ENCODE data around the gene UNC13B.

The UNC13B gene

DNA sequence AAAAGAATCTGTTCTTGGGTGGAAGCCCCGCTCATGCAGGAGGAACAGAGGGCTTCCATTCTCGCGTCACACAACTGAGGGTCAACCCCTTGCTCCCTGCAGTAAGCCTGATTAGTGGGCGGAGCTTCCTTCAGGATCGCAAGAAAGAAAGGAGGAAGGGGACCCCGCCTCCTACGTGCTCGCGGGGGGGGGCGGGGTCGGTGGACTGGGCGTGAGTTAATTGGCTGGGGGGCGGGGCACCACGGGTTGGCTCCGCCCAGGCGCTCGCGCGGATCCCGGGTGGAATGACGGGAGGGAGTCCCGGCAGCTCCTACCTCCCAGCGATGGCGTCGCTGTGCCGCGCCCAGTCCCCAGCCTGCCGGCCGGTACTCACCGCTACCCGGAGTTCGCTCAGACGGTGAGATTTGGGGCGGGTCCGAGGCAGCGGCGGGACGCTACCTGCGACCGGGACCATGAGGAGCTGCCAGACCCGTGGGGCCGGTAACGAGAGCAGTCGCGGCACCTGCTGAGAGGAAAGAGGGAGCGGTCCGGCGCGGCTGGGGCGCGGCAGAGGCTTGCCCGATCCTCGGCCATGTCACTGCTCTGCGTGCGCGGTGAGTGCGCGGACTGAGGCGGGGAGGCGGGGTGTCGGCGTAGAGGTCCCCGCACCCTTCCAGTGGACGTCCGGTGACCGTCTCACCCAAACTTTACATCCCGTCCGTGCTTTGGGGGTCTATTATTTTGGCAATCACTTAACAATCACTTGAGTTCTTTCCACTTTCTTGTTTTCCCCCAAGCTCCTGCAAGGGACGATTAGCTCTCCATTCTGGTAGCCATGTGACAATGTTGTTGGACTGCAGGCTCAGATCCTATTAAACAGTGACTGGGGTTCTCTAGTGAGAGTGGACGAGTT, at the start of gene UNC13B:
UNC13B (plus strand) TSS at position 297 of the 892 bp plus-strand sequence; CDS start at position 572, 275 bp downstream.
- H3K9me3 ChIP-seq (ENCODE audit: insufficient read depth, low read length), result peaks cover 10% of the 10 kb centered on the region; the same call in 1 of the 2 replicates
- H3K4me1 ChIP-seq (ENCODE audit: insufficient read depth, insufficient read length), result no peaks in the 10 kb centered on the region
- peak within 1 kb of the TSS; percentile 94 for H3K4me3 ChIP-seq (ENCODE audit: insufficient read length, low read depth)
- TF ChIP-seq YY1 (IDR thresholded peaks at IDR 0.05; ENCODE audit: insufficient read depth, insufficient read length) (peak; percentile 48), SUZ12 (IDR thresholded peaks at IDR 0.05; ENCODE audit: extremely low read depth, insufficient read depth, insufficient read length) (no peak)
- peaks cover 5% of the 10 kb centered on the region for H3K27me3 ChIP-seq (ENCODE audit: insufficient read depth, insufficient read length)
- peak; percentile 94 for DNase-seq (ENCODE audit: low read depth, low spot score)
- H3K36me3 ChIP-seq (ENCODE audit: insufficient read depth, insufficient read length, low read length), result no peaks in the 10 kb centered on the region
- peak within 1 kb of the TSS; percentile 94 for H3K9ac ChIP-seq (ENCODE audit: insufficient read length, low read depth)

DNA sequence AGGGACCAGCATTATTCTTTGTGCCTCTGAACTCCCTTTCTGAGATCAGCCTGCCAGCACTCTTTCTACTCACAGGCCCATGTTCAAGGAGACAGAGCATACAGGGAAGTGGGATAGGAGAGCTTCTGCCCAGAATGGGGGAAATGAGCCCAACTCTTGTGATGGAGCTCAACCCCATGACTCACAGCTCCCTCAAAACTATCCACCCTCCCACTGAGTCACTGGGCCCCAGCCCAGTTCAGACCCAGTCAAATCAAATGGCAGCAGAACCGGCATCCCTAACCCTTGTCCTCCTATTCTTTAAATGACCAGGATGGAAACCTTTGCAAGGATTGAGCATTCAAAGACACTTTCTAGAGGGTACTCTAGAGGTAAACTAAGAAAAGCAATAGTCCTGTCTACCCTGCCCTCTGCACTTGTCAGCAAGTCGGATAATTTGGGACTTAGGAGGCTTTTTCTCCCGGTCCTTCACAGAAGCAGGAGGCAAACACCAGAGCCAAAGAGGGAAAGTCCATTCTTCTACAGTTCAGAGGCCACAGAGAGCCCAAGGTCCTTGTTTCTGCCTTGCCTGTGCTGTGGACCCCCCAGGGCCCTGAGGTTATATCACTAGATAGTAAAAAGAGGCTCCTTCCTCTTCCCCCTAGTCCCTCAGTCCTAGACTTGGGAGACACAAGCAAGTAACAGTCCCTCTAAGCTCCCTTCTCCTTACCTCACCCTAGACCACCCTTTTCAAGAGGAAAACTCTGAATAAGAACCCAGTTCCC, 49.4 kb upstream of the UNC13B start:
- no peaks in the 10 kb centered on the region for H3K27me3 ChIP-seq (ENCODE audit: insufficient read depth, insufficient read length)
- TF ChIP-seq ZNF274 (IDR thresholded peaks at IDR 0.05; ENCODE audit: low read depth, low read length), result no peak
- TF ChIP-seq SUZ12 (IDR thresholded peaks at IDR 0.05; ENCODE audit: extremely low read depth, insufficient read depth, insufficient read length), result no peak
- no peak for TF ChIP-seq YY1 (IDR thresholded peaks at IDR 0.05; ENCODE audit: insufficient read depth, insufficient read length)
- H3K4me1 ChIP-seq (ENCODE audit: insufficient read depth, insufficient read length), result peaks cover 22% of the 10 kb centered on the region
- H3K4me3 ChIP-seq (ENCODE audit: insufficient read length, low read depth), result no peak overlapping the region
- H3K9me3 ChIP-seq (ENCODE audit: insufficient read depth, low read length), result no peaks in the 10 kb centered on the region
- H3K9ac ChIP-seq (ENCODE audit: insufficient read length, low read depth), result peak overlapping the region; percentile 36
- peaks cover 14% of the 10 kb centered on the region for H3K36me3 ChIP-seq (ENCODE audit: insufficient read depth, insufficient read length, low read length)
- DNase-seq (ENCODE audit: low read depth, low spot score), result no peak

DNA sequence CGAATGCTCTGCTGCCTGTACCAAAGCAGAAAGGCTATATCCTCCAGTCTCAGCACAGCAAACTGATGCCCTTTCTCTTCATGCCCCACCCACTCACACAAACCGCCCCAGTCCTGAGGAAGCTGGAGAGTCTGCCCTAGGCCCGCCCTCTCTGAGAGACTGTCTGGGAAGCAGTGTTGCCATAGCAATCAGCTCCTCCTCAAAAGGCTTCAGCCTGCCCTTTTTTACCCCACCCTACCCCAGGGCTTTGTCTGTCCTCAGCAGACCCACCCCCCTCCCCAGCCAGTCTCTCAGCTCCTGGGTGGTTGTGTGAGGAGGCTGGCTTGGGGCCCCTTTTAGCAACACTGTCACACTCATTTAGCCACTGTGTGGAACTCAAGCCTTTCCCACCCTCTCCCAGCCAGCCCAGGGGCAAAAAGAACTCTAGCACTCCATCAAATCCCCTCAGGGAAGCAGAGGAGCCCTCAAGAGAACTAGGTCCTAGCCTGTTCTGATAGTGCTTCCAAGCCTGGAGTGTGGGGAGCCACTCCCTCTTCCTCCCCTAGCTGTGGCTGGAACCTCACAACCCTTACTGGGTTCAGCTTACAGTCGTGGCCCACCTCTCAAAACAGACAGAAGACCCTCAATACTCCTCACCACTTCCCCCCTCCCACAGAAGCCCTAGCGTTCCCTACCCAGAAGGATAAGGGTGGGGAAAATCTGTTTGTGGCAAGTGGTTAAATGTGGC, 47.5 kb upstream of the UNC13B start:
- Histone ChIP-seq H3K4me3 (ENCODE audit: insufficient read length, low read depth) (peak overlapping the region; percentile 85), H3K9ac (ENCODE audit: insufficient read length, low read depth) (peak overlapping the region; percentile 81), H3K36me3 (ENCODE audit: insufficient read depth, insufficient read length, low read length) (no peaks in the 10 kb centered on the region), H3K9me3 (ENCODE audit: insufficient read depth, low read length) (no peaks in the 10 kb centered on the region), H3K4me1 (ENCODE audit: insufficient read depth, insufficient read length) (peaks cover 22% of the 10 kb centered on the region), H3K27me3 (ENCODE audit: insufficient read depth, insufficient read length) (no peaks in the 10 kb centered on the region)
- TF ChIP-seq ZNF274 (IDR thresholded peaks at IDR 0.05; ENCODE audit: low read depth, low read length), result no peak
- no peak for TF ChIP-seq YY1 (IDR thresholded peaks at IDR 0.05; ENCODE audit: insufficient read depth, insufficient read length)
- TF ChIP-seq SUZ12 (IDR thresholded peaks at IDR 0.05; ENCODE audit: extremely low read depth, insufficient read depth, insufficient read length), result no peak
- DNase-seq (ENCODE audit: low read depth, low spot score), result peak; percentile 94

DNA sequence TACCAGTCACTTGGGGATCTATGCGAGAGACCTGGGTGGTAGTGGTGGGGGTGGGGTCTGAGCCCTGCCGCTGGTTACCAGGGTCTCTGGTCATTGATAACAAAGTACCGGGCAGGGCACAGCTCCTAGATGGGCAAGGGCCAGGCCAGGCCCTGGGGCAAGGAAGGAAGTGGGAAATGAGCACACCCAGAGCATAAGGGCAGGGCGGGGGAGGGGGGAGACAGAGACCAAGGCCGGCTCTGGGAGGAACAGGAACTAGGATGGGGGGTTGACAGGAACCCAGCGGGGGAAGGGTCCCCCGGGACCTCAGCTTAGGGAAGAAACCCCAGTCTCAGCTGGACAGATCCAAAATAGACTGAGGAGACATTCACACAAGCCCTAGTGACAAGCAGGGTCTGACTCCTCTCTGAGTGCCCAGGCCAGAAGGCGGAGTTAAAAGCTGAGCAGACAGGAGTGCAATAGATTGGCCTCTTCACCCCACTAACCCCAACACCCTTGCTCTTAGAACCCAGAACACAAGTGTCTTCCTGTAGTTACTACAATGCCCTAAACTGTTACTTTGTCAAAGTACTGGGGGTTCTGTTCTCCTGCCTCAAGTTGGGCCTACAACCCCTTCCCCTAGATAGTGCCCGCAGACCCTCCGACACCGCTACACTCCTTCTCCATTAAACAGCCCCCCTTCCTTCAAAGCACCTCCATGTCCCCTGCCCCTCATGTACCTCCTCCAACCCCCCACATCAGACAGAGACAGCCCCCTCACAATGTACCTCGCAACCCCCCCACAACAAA, 46.8 kb upstream of the UNC13B start:
- TF ChIP-seq YY1 (IDR thresholded peaks at IDR 0.05; ENCODE audit: insufficient read depth, insufficient read length) (no peak), ZNF274 (IDR thresholded peaks at IDR 0.05; ENCODE audit: low read depth, low read length) (no peak), SUZ12 (IDR thresholded peaks at IDR 0.05; ENCODE audit: extremely low read depth, insufficient read depth, insufficient read length) (no peak)
- no peak for DNase-seq (ENCODE audit: low read depth, low spot score)
- no peaks in the 10 kb centered on the region for H3K9me3 ChIP-seq (ENCODE audit: insufficient read depth, low read length)
- no peaks in the 10 kb centered on the region for H3K36me3 ChIP-seq (ENCODE audit: insufficient read depth, insufficient read length, low read length)
- peak overlapping the region; percentile 81 for H3K9ac ChIP-seq (ENCODE audit: insufficient read length, low read depth)
- peaks cover 22% of the 10 kb centered on the region for H3K4me1 ChIP-seq (ENCODE audit: insufficient read depth, insufficient read length)
- H3K27me3 ChIP-seq (ENCODE audit: insufficient read depth, insufficient read length), result no peaks in the 10 kb centered on the region
- H3K4me3 ChIP-seq (ENCODE audit: insufficient read length, low read depth), result peak overlapping the region; percentile 85

DNA sequence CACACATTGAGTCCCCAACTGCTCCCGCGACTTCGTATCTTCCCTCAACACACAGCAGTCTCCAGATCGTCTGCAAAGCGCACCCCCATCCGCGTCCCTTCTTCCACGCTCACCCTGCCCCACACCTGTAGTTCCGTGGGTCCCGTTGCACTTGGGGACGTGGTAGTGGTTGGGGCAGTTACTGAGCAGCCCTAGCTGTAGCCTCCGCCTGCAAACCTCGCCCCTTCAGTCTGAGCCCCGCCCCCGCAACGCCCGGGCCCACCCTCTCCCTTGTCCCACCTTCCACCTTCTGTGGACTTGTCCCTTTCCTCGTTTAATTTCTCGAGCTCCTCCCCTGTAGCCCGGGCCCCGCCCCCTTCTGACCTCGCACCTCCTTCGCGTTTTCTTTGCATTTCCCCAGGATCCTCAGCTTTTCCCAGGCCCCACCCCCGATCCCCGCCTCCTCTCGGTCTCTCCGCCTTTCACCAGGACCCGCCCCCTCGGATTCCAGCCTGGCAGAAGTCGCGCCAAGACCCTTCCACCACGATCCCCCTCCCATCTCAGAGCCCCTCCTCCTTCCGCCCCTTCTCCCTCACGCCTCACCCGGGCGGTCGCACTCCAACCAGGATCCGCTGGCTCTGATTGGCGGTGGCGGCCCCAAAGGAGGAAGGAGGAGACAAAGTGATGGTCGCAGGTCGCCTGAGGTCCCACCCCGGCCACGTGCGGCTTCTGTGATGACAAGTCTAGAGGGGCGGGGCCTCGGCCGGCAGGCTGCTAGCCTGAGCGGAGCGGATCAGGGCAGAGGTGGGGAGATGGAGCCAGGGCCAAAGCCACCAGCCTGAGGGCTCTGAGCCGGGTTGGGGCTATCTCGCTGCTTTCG, 45.9 kb upstream of the UNC13B start, which contains the start of gene ATOSB:
ATOSB (minus strand) TSS at position 183 of the 859 bp plus-strand sequence. CDS start 7,588 bp downstream, outside the sequence.
- TF ChIP-seq YY1 (IDR thresholded peaks at IDR 0.05; ENCODE audit: insufficient read depth, insufficient read length) (no peak), ZNF274 (IDR thresholded peaks at IDR 0.05; ENCODE audit: low read depth, low read length) (no peak), SUZ12 (IDR thresholded peaks at IDR 0.05; ENCODE audit: extremely low read depth, insufficient read depth, insufficient read length) (no peak)
- H3K4me3 ChIP-seq (ENCODE audit: insufficient read length, low read depth), result peak within 1 kb of the TSS; percentile 85
- no peaks in the 10 kb centered on the region for H3K9me3 ChIP-seq (ENCODE audit: insufficient read depth, low read length)
- no peaks in the 10 kb centered on the region for H3K36me3 ChIP-seq (ENCODE audit: insufficient read depth, insufficient read length, low read length)
- DNase-seq (ENCODE audit: low read depth, low spot score), result peak; percentile 99
- H3K4me1 ChIP-seq (ENCODE audit: insufficient read depth, insufficient read length), result peaks cover 14% of the 10 kb centered on the region
- H3K27me3 ChIP-seq (ENCODE audit: insufficient read depth, insufficient read length), result no peaks in the 10 kb centered on the region
- H3K9ac ChIP-seq (ENCODE audit: insufficient read length, low read depth), result peak within 1 kb of the TSS; percentile 81
